ENCODE results near the gene KRTAP4-5.
"Not testable (repeated sequence)": the region's sequence is repeated elsewhere in the genome, so short reads cannot be mapped to it uniquely, and the experiment has no call there.

The KRTAP4-5 gene

GRCh38 chr17:41105347-41105746 is 44.3 kb downstream of the KRTAP4-5 start, which contains the start of gene KRTAP4-9:
Gene KRTAP4-9 (plus strand): TSS chr17:41105389. CDS start chr17:41105389, 0 bp downstream.
- not testable (repeated sequence) for DNase-seq

- not testable (repeated sequence) for DNase-seq
These were observed 45.1 kb downstream of the KRTAP4-5 start for GRCh38 chr17:41104386-41105038.

DNA sequence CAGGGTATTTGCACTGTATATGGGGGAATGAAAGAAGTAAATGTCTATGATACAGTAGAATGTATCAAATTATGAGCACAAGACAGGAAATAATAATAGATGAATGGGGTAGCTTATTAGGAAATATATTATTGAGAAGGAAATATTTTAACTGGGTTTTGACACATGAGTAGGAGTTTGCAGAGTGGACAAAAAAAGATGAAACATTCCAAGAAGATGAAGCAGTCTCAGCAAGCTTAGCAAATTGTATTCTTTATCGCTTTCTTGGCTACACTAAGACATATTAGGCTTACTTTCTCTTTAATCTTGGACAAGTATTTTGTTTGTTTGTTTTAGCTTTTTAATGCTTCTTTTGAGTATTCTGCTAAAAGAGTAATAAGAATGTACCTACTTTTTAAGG is 45.7 kb downstream of the KRTAP4-5 start:
- no peak for DNase-seq

DNA sequence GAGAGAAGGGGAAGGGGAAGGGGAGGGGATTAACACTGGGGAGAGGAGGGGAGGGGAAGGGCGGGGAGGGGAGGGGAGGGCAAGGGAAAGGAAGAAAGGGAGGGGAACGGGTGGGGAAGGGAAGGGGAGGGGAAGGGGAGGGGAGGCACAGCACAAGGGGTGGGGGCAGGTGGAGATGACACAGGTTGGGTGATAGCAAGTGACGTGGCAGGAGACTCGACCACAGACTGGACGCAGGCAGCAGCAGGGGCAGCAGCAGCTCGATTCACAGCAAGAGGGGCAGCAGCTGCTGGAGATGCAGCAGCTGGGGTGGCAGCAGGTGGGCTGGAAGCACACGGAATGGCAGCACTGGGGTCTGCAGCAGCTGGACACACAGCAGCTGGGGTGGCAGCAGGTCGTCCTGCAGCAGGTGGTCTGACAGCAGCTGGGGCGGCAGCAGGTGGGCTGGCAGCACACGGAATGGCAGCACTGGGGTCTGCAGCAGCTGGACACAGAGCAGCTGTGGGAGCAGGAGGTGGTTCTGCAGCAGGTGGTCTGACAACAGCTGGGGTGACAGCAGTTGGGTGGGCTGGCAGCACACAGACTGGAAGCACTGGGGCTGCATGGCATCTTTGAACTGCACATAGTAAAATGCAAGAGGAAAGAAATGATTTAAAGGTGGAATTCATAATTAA is 47.9 kb downstream of the KRTAP4-5 start, which contains the start of gene KRTAP4-16:
Gene KRTAP4-16 (minus strand): TSS at position 624 of the 674 bp plus-strand sequence. CDS start 0 bp downstream, at position 624.
- no peak for DNase-seq

- DNase-seq = not testable (repeated sequence)
These were observed 49.7 kb downstream of the KRTAP4-5 start for GRCh38 chr17:41099682-41100480.

Measured in AML-193 (cell line).